Loucy (cell line): ENCODE data around the gene TMC5.
A peak's percentile ranks its signal among the peaks of the same experiment; 100 is the strongest.
"Not testable (repeated sequence)": the region's sequence is repeated elsewhere in the genome, so short reads cannot be mapped to it uniquely, and the experiment has no call there.

Source experiments
- H2AFZ ChIP-seq: fragments of 200-600 bp; sonication (generic); 2 replicates; pipeline ENCODE4 v1.6.0; 2016; ENCODE audit warnings: antibody characterized with exemption, mild to moderate bottlenecking, low read length, moderate library complexity
- H3F3A ChIP-seq: fragments of 200-600 bp; 2 replicates; pipeline ENCODE4 v1.6.0; 2016; ENCODE audit warnings: antibody characterized with exemption, low read depth, mild to moderate bottlenecking
- H3K27me3 ChIP-seq: fragments of 200-600 bp; sonication (generic); 2 replicates; pipeline ENCODE4 v1.6.1; 2014; ENCODE audit warnings: low read length, mild to moderate bottlenecking; ENCODE audit not compliant: insufficient read depth, poor library complexity, severe bottlenecking
- H3K36me3 ChIP-seq: fragments of 200-600 bp; sonication (generic); 2 replicates; pipeline ENCODE4 v1.6.1; 2016; ENCODE audit warnings: low read length; ENCODE audit not compliant: insufficient read depth
- H3K4me1 ChIP-seq: fragments of 200-600 bp; sonication (generic); 2 replicates; pipeline ENCODE4 v1.5.1; 2014; ENCODE audit warnings: low read length, mild to moderate bottlenecking; ENCODE audit not compliant: insufficient read depth, poor library complexity, severe bottlenecking
- H3K4me2 ChIP-seq: fragments of 200-600 bp; sonication (generic); 2 replicates; pipeline ENCODE4 v1.6.0; 2014; ENCODE audit warnings: antibody characterized with exemption, low read length, low read depth, mild to moderate bottlenecking; ENCODE audit not compliant: poor library complexity, severe bottlenecking
- H3K4me3 ChIP-seq: fragments of 200-600 bp; sonication (generic); 2 replicates; pipeline ENCODE4 v1.5.1; 2014; ENCODE audit warnings: low read length, mild to moderate bottlenecking, mixed read lengths; ENCODE audit not compliant: poor library complexity, severe bottlenecking
- H3K79me2 ChIP-seq: fragments of 200-600 bp; sonication (generic); 2 replicates; pipeline ENCODE4 v1.6.1; 2014; ENCODE audit warnings: low read length; ENCODE audit not compliant: insufficient read depth
- H3K9ac ChIP-seq: fragments of 200-600 bp; sonication (generic); 2 replicates; pipeline ENCODE4 v1.6.0; 2014; ENCODE audit warnings: mild to moderate bottlenecking, low read depth, low read length, moderate library complexity; ENCODE audit not compliant: poor library complexity, severe bottlenecking
- H3K9me2 ChIP-seq: fragments of 200-600 bp; sonication (generic); replicated peaks from 2 replicates; pipeline ENCODE4 v1.6.1; 2016; ENCODE audit warnings: low read depth, low read length, mixed read lengths
- H3K9me3 ChIP-seq: fragments of 200-600 bp; sonication (generic); 2 replicates; pipeline ENCODE4 v1.6.1; 2014; ENCODE audit warnings: mild to moderate bottlenecking, antibody characterized with exemption, low read length, low read depth; ENCODE audit not compliant: insufficient read depth
- H4K20me1 ChIP-seq: fragments of 200-600 bp; sonication (generic); 2 replicates; pipeline ENCODE4 v1.6.0; 2014; ENCODE audit warnings: antibody characterized with exemption, low read length, mild to moderate bottlenecking; ENCODE audit not compliant: insufficient read depth, poor library complexity, severe bottlenecking
- EZH2phosphoT487 ChIP-seq: fragments of 200-600 bp; IDR thresholded peaks from 2 replicates; pipeline ENCODE4 v1.6.1; 2018; ENCODE audit warnings: antibody characterized with exemption, mild to moderate bottlenecking, moderate library complexity, borderline replicate concordance
- TF ChIP-seq, protein P1 (sequence below): fragments of 200-600 bp; sonication (generic); conservative IDR thresholded peaks from 2 replicates; pipeline ENCODE4 v1.5.1; 2014; ENCODE audit warnings: mild to moderate bottlenecking, antibody characterized with exemption, low read length

Gene TMC5

DNA sequence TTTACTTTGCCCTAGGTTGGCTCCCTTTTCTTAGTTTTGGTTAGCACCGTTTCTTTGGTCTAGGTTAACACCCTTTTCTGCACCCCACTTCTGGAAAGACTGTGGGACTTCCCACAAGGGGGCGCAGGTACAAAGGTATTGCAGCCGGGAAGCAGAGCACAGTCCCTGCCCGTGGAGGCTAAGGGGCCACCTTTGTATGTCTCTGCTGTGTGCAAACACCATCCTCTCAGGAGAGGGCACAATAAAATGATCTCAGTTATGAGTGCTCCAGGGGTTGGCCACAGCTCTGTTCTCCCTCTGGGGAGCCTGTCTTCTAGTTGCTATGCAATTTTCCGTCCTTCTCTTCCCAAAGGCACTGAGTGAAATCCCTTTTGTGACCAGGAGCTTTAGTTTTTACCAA, 28.4 kb upstream of the TMC5 start:
- H4K20me1 ChIP-seq, result no peaks in the 10 kb centered on the region
- H3F3A ChIP-seq, result no peaks in the 10 kb centered on the region
- H3K4me3 ChIP-seq, result no peak overlapping the region
- H3K9me2 ChIP-seq, result no peaks in the 10 kb centered on the region
- H3K9me3 ChIP-seq, result no peaks in the 10 kb centered on the region; the same call in 1 of the 2 replicates
- H3K9ac ChIP-seq, result no peak overlapping the region
- no peak for TF ChIP-seq EZH2phosphoT487
- TF ChIP-seq, protein P1, sequence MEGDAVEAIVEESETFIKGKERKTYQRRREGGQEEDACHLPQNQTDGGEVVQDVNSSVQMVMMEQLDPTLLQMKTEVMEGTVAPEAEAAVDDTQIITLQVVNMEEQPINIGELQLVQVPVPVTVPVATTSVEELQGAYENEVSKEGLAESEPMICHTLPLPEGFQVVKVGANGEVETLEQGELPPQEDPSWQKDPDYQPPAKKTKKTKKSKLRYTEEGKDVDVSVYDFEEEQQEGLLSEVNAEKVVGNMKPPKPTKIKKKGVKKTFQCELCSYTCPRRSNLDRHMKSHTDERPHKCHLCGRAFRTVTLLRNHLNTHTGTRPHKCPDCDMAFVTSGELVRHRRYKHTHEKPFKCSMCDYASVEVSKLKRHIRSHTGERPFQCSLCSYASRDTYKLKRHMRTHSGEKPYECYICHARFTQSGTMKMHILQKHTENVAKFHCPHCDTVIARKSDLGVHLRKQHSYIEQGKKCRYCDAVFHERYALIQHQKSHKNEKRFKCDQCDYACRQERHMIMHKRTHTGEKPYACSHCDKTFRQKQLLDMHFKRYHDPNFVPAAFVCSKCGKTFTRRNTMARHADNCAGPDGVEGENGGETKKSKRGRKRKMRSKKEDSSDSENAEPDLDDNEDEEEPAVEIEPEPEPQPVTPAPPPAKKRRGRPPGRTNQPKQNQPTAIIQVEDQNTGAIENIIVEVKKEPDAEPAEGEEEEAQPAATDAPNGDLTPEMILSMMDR, result peak; percentile 71
- H3K79me2 ChIP-seq, result no peaks in the 10 kb centered on the region
- H3K4me1 ChIP-seq, result no peaks in the 10 kb centered on the region
- H3K27me3 ChIP-seq, result no peaks in the 10 kb centered on the region
- no peak overlapping the region for H3K4me2 ChIP-seq
- H2AFZ ChIP-seq, result no peak overlapping the region
- no peaks in the 10 kb centered on the region for H3K36me3 ChIP-seq

DNA sequence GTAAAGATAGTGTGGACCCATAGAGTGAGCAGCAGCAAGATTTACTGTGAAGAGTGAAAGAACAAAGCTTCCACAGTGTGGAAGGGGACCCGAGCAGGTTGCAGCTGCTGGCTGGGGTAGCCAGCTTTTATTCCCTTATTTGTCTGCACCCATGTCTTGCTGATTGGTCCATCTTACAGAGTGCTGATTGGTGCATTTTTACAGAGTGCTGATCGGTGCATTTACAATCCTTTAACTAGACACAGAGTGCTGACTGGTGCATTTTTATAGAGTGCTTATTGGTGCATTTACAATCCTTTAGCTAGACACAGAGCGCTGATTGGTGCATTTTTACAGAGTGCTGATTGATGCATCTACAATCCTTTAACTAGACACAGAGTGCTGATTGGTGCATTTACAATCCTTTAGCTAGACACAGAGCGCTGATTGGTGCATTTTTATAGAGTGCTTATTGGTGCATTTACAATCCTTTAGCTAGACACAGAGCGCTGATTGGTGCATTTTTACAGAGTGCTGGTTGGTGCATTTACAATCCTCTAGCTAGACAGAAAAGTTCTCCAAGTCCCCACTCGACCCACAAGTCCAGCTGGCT, 26.4 kb upstream of the TMC5 start:
- not testable (repeated sequence) for H3K4me1 ChIP-seq, H3K79me2 ChIP-seq, H3K9me3 ChIP-seq, H3K9ac ChIP-seq, H3K4me3 ChIP-seq, H3K4me2 ChIP-seq, H2AFZ ChIP-seq, H3K36me3 ChIP-seq, H4K20me1 ChIP-seq, H3K27me3 ChIP-seq, H3F3A ChIP-seq, H3K9me2 ChIP-seq

DNA sequence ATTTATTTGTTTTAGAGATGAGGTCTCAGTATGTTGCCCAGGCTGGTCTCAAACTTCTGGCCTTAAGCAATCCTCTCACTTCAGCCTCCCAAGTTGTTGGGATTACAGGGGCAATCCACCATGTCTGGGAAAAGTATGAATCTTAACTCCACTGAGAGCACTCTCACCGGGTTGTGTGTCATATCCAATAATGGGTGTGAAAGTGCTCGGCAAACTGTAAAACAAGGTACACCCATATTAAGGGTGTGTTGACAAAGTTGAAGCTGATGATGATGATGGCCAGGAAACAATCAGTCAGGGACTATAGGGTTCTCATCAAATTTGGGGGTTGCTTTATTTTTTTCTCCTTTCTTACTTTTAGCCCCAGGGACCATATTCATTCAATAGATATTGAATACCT, 25.3 kb upstream of the TMC5 start:
- H2AFZ ChIP-seq, result no peak overlapping the region
- no peaks in the 10 kb centered on the region; the same call in 1 of the 2 replicates for H3K9me3 ChIP-seq
- no peaks in the 10 kb centered on the region for H4K20me1 ChIP-seq
- no peak overlapping the region for H3K4me2 ChIP-seq
- H3K79me2 ChIP-seq, result no peaks in the 10 kb centered on the region
- no peak for TF ChIP-seq EZH2phosphoT487
- TF ChIP-seq, protein P1, result no peak
- no peak overlapping the region for H3K9ac ChIP-seq
- no peaks in the 10 kb centered on the region for H3K9me2 ChIP-seq
- no peaks in the 10 kb centered on the region for H3K4me1 ChIP-seq
- no peak overlapping the region for H3K4me3 ChIP-seq
- H3K36me3 ChIP-seq, result no peaks in the 10 kb centered on the region
- no peaks in the 10 kb centered on the region for H3F3A ChIP-seq
- no peaks in the 10 kb centered on the region for H3K27me3 ChIP-seq
